GM18498 (cell line): Measurements from ENCODE around the gene RBMX.
"Not testable (repeated sequence)": the region's sequence is repeated elsewhere in the genome, so short reads cannot be mapped to it uniquely, and the experiment has no call there.

Experiments
- ATAC-seq: cut with Tn5 transposase; IDR thresholded peaks from one replicate; pipeline ENCODE4 v1.9.1; 2021; ENCODE audit warnings: mild to moderate bottlenecking, moderate library complexity; ENCODE audit not compliant: unreplicated experiment

RBMX gene

DNA sequence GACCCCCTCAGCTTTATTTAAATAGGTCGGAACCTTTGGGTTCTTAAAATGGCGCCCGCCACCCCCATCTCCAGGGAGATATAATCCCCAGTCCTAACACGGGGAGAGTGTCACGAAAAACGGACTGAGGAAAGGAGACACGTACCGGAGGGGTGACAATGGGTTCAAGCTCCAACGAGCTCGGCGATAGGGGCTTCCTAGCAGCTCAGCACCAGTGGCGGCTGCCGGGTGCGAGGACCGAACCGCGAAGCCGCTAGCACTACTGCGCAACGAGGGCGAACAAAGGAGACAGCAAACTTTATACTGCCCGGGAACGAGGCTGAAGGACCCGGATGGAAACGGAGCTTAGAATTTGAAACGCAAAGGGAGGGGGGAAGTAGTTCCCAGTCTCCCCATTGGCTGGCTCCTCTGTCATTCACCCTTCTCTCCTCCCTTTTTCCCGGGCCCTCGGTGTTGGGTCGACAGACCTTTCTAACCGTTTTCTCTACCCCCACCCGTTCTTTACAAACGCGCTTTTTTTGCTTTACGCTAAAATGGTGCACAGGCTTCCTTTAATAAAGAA is at the start of gene RBMX:
Gene RBMX, minus strand, starts transcription at position 274 of the 562 bp plus-strand sequence. CDS start 1,298 bp downstream, outside the sequence.
- ATAC-seq = peak; percentile 98

- ATAC-seq = not testable (repeated sequence)
Observed at GRCh38 chrX:136921438-136921837, 40.9 kb upstream of the RBMX start.

DNA sequence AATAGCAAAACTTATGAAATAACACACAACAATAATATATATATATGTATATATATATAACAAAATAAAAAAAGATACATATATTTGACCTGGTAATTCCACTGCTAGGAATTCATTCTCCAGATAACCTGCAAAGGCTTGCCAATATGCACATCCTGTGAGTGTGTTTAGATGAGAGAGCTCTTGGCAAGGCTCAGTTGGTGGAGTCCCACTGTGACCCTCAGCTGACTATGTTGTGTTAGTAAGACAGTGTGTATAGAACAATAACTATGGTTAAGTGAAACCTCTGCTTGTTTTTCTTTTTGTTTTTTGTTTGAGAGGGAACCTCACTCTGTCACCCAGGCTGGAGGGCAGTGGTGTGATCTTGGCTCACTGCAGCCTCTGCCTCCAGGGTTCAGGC is 39.5 kb upstream of the RBMX start:
- ATAC-seq = no peak

DNA sequence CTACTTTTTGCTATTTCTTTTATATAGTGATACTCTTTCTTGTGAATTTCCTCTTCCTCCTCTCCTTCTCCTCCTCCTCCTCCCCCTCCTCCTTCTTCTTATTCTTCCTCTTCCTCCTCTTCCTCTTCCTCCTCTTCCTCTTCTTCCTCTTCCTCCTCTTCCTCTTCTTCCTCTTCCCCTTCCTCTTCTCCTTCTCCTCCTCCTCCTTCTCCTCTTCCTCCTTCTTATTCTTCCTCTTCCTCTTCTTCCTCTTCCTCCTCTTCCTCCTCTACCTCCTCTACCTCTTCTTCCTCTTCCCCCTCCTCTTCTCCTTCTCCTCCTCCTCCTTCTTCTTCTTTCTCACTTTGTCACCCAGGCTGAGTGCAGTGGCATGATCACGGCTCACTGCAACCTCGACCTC is 36.3 kb upstream of the RBMX start:
- no peak for ATAC-seq

- not testable (repeated sequence) for ATAC-seq
Observed at GRCh38 chrX:136911661-136912060, 31.1 kb upstream of the RBMX start.

DNA sequence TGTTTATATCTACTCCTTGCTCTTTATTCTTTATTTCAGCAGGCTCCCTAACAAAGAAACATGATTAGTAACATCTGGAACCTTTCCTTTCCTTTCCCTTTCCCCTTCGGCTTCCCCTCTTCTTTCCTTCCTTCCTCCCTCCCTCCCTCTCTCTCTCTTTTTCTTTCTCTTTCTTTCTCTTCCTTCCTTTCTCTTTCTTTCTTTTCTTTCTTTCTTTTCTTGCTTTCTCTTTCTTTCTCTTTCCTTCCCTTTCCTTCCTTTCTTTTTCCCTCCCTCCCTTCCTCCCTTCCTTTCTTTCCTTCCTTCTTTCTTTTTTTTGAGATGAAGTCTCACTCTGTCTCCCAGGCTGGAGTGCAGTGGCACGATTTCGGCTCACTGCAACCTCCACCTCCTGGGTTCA is 30.7 kb upstream of the RBMX start:
- no peak for ATAC-seq

GRCh38 chrX:136910565-136911035 is 30.1 kb upstream of the RBMX start:
- ATAC-seq = no peak

DNA sequence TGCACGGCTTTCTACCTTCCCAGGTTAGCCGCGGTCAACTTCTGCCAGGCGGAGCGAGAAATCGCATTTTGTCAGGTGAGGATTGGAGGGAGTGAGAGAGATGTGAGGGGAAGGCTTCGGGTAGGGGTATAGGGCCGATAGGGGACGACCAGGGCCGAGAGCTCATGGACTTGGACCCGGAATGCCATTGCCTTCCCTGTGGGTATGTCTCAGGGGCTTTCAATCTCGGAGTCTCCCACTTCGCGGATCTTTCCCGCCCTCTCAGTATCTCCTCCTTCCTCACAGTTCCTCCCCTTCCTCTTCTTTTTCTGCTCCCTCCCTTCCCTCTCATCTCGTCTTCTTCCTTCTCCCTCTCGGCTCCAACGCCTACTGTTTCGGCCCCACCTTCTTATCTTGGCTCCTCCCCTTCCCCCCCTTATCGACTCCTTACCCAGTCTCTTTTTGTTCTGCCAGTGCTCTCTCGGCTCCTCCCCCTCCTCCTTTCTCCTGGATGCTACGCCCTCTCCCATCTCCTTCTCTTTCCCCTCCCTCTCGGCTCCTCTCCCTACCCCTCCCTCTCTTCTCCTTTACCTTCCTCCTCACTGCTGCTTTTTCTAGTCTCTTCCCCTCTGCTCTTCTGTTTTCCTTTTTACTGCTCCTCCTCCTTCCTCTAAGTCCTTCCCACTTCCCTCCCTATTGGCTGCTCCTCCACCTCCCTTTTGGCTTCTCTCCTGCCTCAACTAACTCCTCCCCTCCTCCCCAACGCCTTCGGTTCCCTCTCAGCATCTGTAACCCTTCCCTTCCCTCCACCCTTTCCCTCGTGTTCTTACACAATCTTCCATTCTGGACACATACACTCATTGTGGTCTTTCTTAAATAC is 29.4 kb upstream of the RBMX start:
- ATAC-seq = peak; percentile 74

DNA sequence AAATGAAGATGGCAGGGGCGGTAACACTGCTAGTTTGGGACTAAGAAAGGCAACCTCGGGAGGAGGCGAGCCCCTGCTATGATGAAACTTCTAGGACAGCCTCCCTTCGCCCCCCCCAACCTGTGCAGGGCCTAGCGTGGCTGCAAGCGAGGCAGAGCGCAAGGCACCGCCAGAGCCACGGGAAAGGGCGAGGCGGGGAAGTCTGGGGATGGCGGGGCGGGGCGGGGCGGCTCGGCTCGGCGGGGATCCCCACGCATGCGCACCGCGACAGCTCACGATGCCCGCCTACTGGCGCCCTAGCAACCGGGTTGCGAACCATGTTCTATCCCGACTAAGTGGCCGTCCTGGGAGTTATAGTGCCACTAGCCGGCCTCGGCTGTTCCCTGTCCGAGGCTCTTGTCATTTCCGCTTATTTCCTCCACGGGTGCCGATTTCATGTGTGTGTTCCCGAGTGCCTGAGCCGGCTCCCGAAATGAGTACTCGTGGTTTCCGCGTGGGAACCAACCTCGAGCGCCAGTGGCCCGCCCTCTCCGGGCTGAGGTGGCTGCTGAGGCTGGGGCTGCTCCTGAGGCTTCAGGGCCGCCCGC is 28.7 kb upstream of the RBMX start:
- peak; percentile 75 for ATAC-seq

DNA sequence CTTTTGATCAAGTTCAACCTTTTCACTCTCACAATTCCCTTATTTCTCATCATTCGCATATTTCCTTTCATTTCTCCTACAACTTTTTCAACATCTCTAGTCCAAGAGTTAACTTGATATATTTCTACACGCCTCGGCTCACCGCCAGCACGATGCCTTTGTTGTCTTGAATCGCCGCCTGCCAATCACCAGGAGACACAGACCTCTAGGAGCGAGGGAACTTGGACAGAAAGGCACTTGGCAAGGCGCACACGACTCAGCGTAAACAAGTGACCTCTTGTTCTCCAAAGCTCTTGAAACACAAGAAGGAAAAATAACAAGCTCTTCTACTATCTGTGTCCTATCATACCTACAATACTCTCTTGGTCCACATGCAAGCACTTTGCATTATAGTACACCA is 27.1 kb upstream of the RBMX start:
- no peak for ATAC-seq

DNA sequence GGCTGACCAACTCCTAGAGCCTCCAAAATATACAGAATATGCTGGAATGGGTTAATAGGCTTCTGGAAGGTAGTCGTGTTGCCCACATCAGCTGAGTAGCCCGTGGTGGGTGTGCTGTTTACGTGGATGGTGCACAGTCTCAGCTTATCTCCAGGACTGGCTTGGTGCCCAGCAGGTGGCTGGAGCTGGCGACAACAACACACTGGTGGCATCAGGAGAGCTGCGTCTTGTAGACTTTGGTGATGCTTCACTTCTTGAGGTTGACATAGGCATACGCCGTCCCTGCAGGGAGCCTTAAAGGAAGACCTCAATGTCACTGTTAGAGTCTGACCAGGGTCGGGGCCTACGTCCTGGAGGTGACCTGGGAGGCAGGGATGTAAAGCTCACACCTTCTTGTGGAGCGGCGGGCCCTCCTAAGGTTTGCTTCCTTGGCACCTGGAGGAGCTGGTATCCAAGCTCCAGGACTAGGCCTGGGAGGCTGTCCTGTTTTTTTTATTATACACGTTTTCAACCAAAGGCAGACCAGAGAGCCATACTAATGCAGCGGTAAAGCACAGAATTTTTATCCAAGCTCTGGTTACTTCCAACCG is 26.5 kb upstream of the RBMX start:
- ATAC-seq = no peak

DNA sequence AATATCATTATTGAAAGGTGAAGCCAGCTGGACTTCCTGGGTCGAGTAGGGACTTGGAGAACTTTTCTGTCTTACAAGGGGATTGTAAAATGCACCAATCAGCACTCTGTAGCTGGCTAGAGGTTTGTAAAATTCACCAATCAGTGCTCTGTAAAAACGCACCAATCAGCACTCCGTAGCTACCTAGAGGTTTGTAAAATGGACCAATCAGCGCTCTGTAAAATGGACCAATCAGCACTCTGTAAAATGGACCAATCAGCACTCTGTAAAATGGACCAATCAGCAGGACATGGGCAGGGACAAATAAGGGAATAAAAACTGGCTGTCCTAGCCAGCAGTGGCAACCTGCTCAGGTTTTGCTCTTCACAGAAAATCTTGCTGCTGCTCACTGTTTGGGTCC is 23.5 kb upstream of the RBMX start:
- ATAC-seq = not testable (repeated sequence)

GRCh38 chrX:136900071-136900470 is 19.5 kb upstream of the RBMX start:
- not testable (repeated sequence) for ATAC-seq

DNA sequence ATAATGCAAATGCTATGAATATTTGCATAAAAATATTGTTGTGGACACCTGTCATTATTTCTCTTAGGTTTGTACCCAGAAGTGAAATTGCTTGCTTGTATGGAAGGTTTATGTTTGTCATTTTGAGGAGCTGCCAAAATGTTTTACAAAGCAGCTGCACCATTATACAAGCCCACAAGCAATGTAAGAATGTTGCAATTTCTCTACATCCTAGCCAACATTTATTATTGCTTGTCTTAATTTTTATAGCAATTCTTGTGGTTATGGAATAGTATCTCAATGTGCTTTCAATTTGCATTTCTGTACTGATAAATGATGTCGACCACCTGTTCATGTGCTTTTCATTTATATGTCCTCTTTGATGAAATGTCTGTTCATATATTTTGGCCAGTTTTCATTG is 18.7 kb upstream of the RBMX start:
- ATAC-seq = no peak

DNA sequence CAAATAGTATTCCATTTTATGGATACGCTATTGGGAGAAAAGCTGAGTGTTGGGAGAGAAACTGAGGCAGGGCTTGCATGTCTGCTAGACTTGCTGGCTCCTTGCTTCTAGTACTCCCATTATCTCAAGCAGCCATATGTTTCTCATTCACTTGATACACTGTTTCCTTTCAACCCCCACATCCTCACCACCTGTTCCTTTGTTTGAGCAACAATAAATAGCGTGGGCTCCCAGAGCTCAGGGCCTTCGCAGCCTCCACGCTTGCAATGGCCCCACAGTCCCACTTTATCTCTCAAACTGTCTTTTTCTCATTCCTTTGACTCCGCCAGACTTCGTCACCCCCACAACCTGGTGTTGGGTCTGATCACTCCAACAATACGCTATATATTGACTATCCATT is 18.2 kb upstream of the RBMX start:
- not testable (repeated sequence) for ATAC-seq

DNA sequence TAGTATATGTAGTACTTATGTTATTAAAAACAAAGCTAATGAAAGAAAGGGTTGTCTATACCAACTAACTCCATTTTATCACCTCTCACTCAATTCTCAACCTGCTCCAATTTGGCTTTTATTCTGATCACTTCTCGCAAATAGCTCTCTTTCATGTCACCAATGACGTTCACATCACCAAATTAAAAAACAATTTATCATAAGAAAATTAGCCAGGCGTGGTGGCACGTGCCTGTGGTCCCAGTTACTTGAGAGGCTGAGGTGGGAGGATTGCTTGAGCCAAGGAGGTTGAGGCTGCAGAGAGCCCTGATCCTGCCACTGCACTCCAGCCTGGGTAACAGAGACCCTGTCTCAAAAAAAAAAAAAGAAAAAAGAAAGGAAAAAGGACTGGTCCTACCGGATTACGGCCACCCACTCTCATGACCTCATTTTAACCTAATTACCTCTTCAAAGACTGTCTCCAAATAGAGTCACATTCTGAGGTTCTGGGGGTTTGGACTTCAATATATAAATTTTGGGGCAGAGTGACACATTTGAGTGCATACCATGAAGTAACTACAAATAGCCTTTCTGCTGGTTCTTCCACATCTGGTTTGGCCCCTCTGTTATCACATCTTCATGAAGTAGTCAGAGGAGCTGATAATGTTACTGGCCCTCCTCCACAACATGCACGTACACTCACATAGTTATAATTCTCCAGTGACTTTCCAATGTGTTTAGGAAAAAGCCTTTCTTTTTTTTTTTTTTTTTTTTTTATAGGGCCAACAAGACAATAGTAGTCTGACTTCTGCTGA is 15.8 kb upstream of the RBMX start:
- ATAC-seq = no peak

DNA sequence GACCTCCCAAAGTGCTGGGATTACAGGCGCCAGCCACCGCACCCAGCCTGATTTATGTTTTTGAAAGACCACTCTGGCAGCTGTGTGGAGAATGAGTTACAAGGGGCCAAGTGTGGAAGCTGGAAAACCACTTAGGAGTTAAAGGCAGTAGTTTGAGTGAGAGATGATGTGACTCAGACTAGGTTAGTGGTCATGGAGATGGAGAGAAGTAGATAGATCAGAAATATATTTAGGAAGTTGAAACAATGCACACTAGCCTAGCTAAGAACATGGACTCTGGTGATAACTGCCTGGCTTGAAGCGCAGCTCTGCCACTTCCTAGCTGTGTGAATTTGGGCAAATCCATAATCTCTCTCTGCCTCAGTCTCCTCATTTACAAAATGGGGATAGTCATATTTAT is 11.9 kb upstream of the RBMX start:
- ATAC-seq = no peak

GRCh38 chrX:136890596-136890995 is 10.1 kb upstream of the RBMX start:
- ATAC-seq = not testable (repeated sequence)

DNA sequence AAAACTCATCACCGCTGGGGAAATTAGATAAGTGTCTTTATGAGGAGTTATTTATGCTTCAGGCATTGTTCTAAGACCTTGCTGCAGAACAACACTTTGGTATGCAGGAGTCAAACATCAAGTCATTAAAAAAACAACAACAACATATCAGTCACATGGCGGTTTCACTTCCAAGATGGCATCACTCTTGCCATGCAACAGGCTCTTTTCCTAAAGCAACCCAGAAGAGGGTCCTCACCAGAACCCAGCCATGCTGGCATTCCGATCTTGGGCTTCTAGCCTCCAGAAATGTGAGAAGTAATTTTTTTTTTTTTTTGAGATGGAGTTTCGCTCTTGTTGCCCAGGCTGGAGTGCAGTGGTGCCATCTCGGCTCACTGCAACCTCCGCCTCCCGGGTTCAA is 8.7 kb upstream of the RBMX start:
- no peak for ATAC-seq

DNA sequence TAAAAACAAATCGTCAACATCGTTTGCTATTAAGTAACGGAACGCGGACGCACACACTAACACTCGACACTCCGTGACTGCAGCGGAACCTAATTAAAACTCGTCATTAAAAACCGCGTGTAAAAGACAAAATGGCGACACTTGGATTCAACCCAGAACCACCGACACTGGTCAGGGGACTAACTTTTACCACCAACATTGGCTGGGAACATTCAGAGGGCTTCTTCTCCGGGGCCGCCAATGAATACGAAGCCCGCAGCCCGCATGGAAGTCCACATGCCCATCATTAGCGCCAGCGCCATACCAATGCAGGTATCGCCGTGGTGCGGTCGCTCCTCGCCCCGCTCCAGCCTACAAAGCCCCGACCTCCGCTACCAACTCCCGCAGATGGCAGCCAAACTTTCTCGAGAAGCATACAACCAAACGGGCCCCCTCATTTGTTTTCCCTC is 498 bp downstream of the RBMX start:
- ATAC-seq = peak; percentile 19
